Right ventricle myocardium inferior (tissue), 1 donor: ENCODE measurements around the gene SLC31A1. TPM values are rescaled to one million over a fixed set of nuclear protein-coding genes. Genes with fewer than 3 reads are reported as not detected.

Experiments used
- ATAC-seq: fragments of 200-7000 bp; cut with Tn5 transposase; one replicate; pipeline ENCODE4 v1.9.1; 2020; ENCODE audit warnings: mild to moderate bottlenecking, moderate library complexity
- DNase-seq: peaks from one replicate; pipeline ENCODE4 v3.0.0; 2021; ENCODE audit errors: missing footprints
- intact Hi-C: fragments of 100-400 bp; cut with DNase I; formaldehyde crosslinking; loops from one replicate; pipeline ENCODE4 v1.11.0; 2022
- total RNA-seq: library from RNA; stranded (reverse); fragmentation: NEBNext Ultra II Directional; extraction: Animal tissue kit (Norgen Biotek cat#: 25700); gene quantifications from one replicate; pipeline ENCODE4 v1.2.1, GENCODE V29; 2021
- donor health status: DM: no; HTN: yes; CAD: no; lungs with severe emphysema.

The SLC31A1 gene
- total RNA-seq, 1 donor from 2014 or later: 12.0 TPM

DNA sequence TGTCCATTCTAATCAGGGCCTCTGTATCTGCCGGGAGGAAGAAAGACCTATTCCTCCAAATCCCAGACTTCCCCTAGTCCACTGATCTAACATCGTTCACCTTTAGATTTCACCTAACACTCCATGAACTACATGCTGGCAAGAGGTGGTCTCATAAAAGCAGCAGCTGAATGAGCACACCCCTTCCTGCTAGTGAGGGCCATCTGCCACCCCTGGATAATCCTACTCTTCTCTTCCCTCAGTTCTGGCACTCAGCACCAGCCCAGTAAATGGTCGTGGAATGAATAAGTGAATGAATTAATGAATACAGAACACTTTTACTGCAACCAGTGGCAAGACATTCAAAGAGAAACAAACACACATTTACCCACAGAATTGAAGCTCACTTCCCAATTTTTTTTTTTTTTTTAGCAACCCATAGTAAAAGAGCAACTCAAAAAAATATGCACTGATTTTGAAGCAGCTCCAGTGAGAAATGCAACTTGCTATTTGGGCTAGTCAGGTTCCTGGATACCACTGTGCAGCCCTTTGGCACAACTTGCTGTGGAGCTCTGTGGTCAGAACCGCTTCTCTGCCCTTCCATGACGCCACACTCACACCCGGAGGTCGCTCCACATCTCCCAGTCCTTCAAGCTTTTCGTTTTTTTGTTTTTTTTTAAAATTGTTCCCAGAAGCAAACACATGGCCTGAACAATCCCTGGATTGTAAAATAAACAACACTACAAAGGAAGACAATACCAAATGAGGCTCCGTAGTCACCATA lies 75.6 kb downstream of the SLC31A1 start:
- no peak for ATAC-seq
- no peak for DNase-seq
- intact Hi-C loops: no loop called here

DNA sequence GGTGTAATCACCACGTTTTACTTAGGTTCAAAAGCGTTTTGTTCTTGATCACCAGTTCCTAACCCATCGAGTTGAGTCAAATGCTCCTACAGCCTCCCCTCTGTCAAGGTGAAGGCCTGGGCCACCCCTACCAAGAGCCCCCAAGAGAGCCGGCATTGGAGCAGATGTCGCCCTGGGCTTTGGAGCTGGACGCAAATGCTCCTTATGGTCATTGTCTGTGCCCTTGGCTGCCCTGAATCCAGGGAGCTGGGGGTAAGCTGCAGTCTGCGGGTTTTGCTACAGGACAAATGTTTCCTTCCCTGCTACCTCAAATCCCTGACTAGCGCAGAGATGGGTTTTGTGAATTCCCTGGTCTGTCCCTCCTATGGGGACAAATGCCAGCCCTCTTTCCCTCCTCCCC lies 77.0 kb downstream of the SLC31A1 start:
- DNase-seq (no peak), ATAC-seq (no peak)
- intact Hi-C loops: no loop called here

- intact Hi-C loops: no loop called here
- no peak for ATAC-seq
- DNase-seq: no peak
Measured at GRCh38 chr9:113298924-113299770, 77.8 kb downstream of the SLC31A1 start.

DNA sequence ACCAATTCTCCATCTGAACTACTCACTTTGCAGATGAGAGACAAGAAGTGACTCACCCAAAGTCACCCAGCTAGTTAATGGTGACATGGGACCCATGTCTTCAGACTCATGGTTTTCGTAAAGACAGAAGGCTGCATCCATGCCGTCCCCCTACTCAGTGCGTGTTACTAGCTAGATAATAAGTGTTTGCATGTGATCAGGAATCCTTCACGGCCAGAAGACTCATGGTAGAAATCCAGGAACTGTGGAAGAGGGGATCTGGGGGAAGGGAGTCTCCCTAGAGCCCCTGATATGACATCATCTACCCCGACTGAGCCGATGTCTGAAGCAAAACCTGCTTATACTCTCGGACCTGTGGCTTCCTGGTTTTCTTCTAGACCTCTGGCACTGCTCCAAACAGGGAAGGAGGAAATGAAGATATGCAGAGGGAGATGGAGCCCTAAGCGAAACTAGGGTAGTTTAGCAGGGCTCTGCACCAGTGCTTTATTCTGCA lies 78.5 kb downstream of the SLC31A1 start:
- DNase-seq: no peak
- ATAC-seq: no peak
- intact Hi-C loops: no loop called here

DNA sequence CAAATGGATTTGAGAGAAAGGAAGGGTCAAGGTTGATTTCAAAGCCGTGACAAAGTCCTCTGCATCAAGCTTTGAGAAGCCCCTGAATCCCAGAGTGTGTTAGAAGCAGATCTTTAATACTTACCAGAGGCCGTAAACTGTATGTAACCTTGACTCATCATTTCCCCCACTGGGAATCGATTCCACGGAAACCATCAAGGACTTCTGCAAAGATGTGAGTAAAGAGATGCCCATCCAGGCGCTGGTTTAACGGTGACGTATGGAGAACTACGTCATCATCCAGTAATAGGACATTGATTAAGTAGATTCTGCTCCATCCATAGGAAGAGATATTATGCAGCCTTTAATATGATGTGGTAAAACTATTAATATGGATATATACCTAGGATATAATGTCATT lies 80.2 kb downstream of the SLC31A1 start:
- ATAC-seq (no peak), DNase-seq (no peak)
- intact Hi-C loops: no loop called here

DNA sequence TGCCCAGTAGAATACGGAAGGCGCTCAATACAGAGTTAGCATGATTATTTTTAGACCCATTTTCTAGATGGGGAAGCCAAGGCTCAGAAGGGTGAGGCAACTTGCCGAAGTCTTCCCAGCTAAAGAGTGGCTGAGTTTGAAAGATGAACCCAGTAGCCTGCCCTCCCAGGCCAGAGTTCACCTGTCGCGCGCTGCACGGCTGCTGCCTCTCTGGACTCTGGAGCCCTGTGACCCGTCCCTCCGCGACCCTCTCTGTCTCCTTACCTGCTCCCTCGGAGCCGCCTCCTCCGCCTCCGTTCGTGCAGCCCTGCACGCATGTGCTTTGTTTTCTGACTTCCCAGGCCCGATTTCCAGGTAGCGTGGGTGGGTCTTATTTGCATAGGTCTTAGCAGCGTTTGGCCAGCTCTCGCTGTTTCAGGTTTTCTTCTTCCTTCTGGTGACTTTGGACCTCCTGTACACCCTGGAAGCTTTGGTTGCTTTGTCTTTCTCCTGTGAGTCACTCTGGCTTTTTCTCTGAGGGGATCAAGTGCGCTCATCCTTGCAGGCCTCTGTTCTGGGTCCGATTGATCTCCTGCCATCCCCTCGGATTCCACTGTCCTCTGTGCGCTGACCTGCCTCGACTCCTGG lies 81.6 kb downstream of the SLC31A1 start, which contains the start of gene RNF183:
Gene RNF183, minus strand, starts transcription at position 585 of the 627 bp plus-strand sequence. CDS start 5,192 bp downstream, outside the sequence.
- ATAC-seq: no peak
- intact Hi-C loops: no loop called here
- no peak for DNase-seq

DNA sequence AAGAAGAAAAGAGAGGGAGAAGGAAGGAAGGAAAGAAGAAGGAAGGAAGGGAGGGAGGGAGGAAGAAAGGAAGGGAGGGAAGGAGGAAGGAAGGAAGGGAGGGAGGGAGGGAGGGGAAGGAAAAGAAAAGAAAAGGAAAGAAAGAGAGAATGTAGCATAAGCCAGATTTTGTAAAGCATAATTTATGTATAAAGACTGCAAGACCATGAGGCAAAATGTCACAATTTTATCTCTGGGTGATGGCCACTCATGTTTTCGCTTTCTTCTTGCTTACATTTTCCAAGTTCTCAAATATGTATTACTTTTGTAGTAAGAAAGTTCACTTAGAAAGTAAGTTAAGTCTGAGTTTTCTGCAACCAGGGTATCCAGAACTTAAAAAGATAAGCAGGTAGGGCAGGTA lies 85.2 kb downstream of the SLC31A1 start:
- DNase-seq (no peak), ATAC-seq (no peak)
- intact Hi-C loops: no loop called here

- DNase-seq: no peak
- intact Hi-C loops: no loop called here
- no peak for ATAC-seq
Measured at GRCh38 chr9:113307396-113307975, 86.1 kb downstream of the SLC31A1 start.

DNA sequence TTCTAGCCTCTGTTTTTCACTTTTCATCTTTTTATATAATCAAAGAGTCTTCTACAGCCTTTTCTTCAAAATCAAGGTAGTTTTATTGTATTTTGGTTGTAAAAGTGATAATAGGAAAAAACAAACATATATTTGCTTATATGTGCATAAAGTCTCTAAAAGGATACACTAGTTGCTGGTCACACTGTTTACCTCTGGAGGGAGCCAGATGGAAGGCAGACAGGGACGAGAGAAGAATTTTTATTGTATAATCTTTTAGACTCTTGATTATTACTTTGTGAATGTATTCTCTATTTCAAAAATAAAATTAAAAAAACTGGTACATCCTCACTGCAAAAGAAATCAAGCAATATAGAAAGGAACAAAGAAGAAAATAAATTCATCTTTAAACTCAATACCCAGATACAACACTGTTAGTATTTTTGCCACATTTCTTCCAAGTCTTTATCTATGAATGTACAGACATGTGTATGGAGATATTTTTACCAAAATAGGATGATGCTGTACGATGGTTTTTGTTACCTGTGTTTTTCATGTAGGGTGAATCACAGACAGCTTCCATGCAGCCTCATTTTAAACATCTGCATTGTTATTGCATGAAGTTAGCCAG lies 88.0 kb downstream of the SLC31A1 start:
- intact Hi-C loops: loop anchor here (1.0 to 2.0 kb wide), 2 partner anchors 98 to 349 kb away; no protein-coding TSS in a partner anchor
- ATAC-seq: no peak
- no peak for DNase-seq

DNA sequence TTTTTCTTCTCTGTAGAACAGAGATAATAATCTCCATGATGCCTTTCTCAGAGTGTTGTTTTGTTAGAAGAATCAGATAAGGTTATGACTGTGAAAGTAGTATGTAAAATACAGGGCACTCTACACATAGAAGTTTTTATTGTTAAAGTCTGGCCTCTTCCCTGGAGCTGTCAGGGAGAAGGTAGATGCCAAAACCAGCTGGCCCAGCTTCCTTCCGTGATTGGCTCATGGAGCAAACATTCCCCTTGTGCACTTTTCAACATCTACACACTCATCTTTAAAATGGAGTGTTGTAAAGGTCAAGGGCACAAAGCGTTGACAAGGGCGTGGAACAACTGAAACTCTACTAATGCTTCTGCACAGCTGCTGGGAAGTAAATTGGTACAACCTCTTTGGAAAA lies 89.2 kb downstream of the SLC31A1 start:
- intact Hi-C loops: loop anchor here (2.0 kb wide), 1 partner anchor 90 kb away; the partner anchor contains the start of gene ALAD

DNA sequence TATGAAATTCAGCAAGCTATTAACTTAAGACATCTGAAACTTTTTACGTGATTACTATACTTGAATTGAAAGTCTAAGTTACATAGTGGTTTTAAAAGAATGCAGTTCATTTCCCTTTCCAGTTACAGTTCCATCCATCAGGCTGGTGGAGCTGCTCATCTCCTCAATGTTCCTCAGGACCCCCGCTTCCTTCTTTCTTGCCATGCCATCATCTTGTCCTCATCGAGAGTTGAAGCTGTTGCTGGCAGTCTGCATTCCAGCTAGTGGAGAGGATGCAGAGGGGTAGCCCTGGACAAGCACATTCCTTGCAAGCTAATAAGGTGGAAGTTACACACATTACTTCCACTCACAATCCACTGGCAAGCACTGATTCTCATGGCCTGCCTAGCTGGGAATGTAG lies 90.6 kb downstream of the SLC31A1 start:
- intact Hi-C loops: loop anchor here (2.0 kb wide), 2 partner anchors 27 to 89 kb away; partner anchors contain the start of gene ALAD
- no peak for DNase-seq
- no peak for ATAC-seq

More for the DNA sequence above, 89.2 kb downstream of the SLC31A1 start:
- peak; percentile 68 for ATAC-seq
- DNase-seq: no peak

- ATAC-seq: no peak
- no peak for DNase-seq
- intact Hi-C loops: loop anchor here (2.0 kb wide), 1 partner anchor 26 kb away; no protein-coding TSS in a partner anchor
Measured at GRCh38 chr9:113313261-113313660, 91.9 kb downstream of the SLC31A1 start.

Other genes with a start within 250 kb of the SLC31A1 start
- gene ZNF883, start 209.4 kb upstream of the SLC31A1 start, total RNA-seq: 4.8 TPM
- 1.1 TPM for gene ZFP37, start 164.8 kb upstream of the SLC31A1 start, total RNA-seq
- 14.6 TPM for gene SLC31A2, start 70.5 kb upstream of the SLC31A1 start, total RNA-seq
- 19.4 TPM for gene FKBP15, start 267 bp upstream of the SLC31A1 start, total RNA-seq
- 38.3 TPM for gene CDC26, start 54.0 kb downstream of the SLC31A1 start, total RNA-seq
- gene PRPF4, start 54.1 kb downstream of the SLC31A1 start, total RNA-seq: 11.0 TPM
- gene RNF183, start 81.8 kb downstream of the SLC31A1 start, total RNA-seq: not detected
- 13.0 TPM for gene WDR31, start 118.7 kb downstream of the SLC31A1 start, total RNA-seq
- gene BSPRY, start 128.0 kb downstream of the SLC31A1 start, total RNA-seq: 0.35 TPM
- gene HDHD3, start 155.4 kb downstream of the SLC31A1 start, total RNA-seq: 10.5 TPM
- gene ALAD, start 179.7 kb downstream of the SLC31A1 start, total RNA-seq: 136 TPM
- gene POLE3, start 189.1 kb downstream of the SLC31A1 start, total RNA-seq: 22.6 TPM
- 0.24 TPM for gene C9orf43, start 189.2 kb downstream of the SLC31A1 start, total RNA-seq
- 139 TPM for gene RGS3, start 242.2 kb downstream of the SLC31A1 start, total RNA-seq